GM23248 (cell line): ENCODE measurements around the gene BNIP3. TPM values are rescaled to one million over a fixed set of nuclear protein-coding genes. Genes with fewer than 3 reads are reported as not detected.
"Not testable (repeated sequence)": the region's sequence is repeated elsewhere in the genome, so short reads cannot be mapped to it uniquely, and the experiment has no call there.

Source experiments
- DNase-seq: peaks from one replicate; pipeline ENCODE4 v3.0.0-alpha.2; 2015
- H2AFZ ChIP-seq: fragments of 200-600 bp; sonication (generic); 2 replicates; pipeline ENCODE4 v1.6.1; 2016; ENCODE audit warnings: antibody characterized with exemption
- H3F3A ChIP-seq: fragments of 200-600 bp; sonication (generic); 2 replicates; pipeline ENCODE4 v1.6.1; 2016; ENCODE audit warnings: mild to moderate bottlenecking, antibody characterized with exemption, mixed run types; ENCODE audit not compliant: insufficient read depth
- H3K27ac ChIP-seq: fragments of 200-600 bp; sonication (generic); 2 replicates; pipeline ENCODE4 v1.5.1; 2016; ENCODE audit warnings: mild to moderate bottlenecking
- H3K27me3 ChIP-seq: fragments of 200-600 bp; sonication (generic); replicated peaks from 2 replicates; pipeline ENCODE4 v1.6.1; 2016; ENCODE audit warnings: mild to moderate bottlenecking; ENCODE audit not compliant: insufficient read depth
- H3K36me3 ChIP-seq: fragments of 200-600 bp; sonication (generic); 2 replicates; pipeline ENCODE4 v1.6.1; 2016; ENCODE audit warnings: low read depth, mild to moderate bottlenecking
- H3K4me1 ChIP-seq: fragments of 200-600 bp; sonication (generic); 2 replicates; pipeline ENCODE4 v1.6.1; 2016; ENCODE audit warnings: mild to moderate bottlenecking; ENCODE audit not compliant: insufficient read depth
- H3K4me2 ChIP-seq: fragments of 200-600 bp; sonication (generic); one replicate; pipeline ENCODE4 v1.6.1; 2016; ENCODE audit warnings: mild to moderate bottlenecking; ENCODE audit not compliant: unreplicated experiment
- H3K4me3 ChIP-seq: fragments of 200-600 bp; sonication (generic); 2 replicates; pipeline ENCODE4 v1.5.1; 2016; ENCODE audit warnings: mild to moderate bottlenecking
- H3K79me2 ChIP-seq: fragments of 200-600 bp; sonication (generic); 2 replicates; pipeline ENCODE4 v1.6.1; 2016; ENCODE audit warnings: mild to moderate bottlenecking; ENCODE audit not compliant: insufficient read depth
- H3K9ac ChIP-seq: fragments of 200-600 bp; sonication (generic); 2 replicates; pipeline ENCODE4 v1.6.1; 2016; ENCODE audit warnings: mild to moderate bottlenecking
- H3K9me2 ChIP-seq: fragments of 200-600 bp; sonication (generic); 2 replicates; pipeline ENCODE4 v1.6.1; 2016; ENCODE audit warnings: mixed run types, mild to moderate bottlenecking, moderate library complexity; ENCODE audit not compliant: insufficient read depth
- H3K9me3 ChIP-seq: fragments of 200-600 bp; sonication (generic); one replicate; pipeline ENCODE4 v1.6.1; 2017; ENCODE audit warnings: low read depth
- H4K20me1 ChIP-seq: fragments of 200-600 bp; sonication (generic); 2 replicates; pipeline ENCODE4 v1.6.0; 2016; ENCODE audit not compliant: insufficient read depth
- EZH2 ChIP-seq: fragments of 200-600 bp; sonication (generic); IDR thresholded peaks from 2 replicates; pipeline ENCODE4 v1.6.1; 2018; ENCODE audit warnings: antibody characterized with exemption, mild to moderate bottlenecking; ENCODE audit not compliant: insufficient read depth, poor library complexity, severe bottlenecking
- EZH2phosphoT487 ChIP-seq: fragments of 200-600 bp; sonication (generic); IDR thresholded peaks from 2 replicates; pipeline ENCODE4 v1.6.1; 2018; ENCODE audit warnings: antibody characterized with exemption, moderate library complexity, mild to moderate bottlenecking, low read depth; ENCODE audit not compliant: insufficient read depth
- WGBS, 2 experiments: methylation state at CpG; one replicate each; pipeline ENCODE4 v1.1.6; 2015 to 2017; ENCODE audit warnings: low lambda C conversion rate in 2 of 2, low coverage in 1 of 2; ENCODE audit errors: missing lambda C conversion rate in 2 of 2; 5-methylcytosine and 5-hydroxymethylcytosine counted together
- in situ Hi-C: fragments of 300-500 bp; cut with MboI; formaldehyde crosslinking; loops from 2 replicates; pipeline ENCODE4 v1.15.0; 2020
- polyA plus RNA-seq: library from polyadenylated mRNA; unstranded; fragments of >200 nt; fragmentation: Nextera tagmentation; extraction: Ambion mirVana; gene quantifications from 2 replicates; pipeline ENCODE4 v1.2.1, GENCODE V29; 2016
- total RNA-seq: library from RNA; depleted of rRNA; stranded (reverse); fragments of >200 nt; shearing (Covaris generic); gene quantifications from 2 replicates; pipeline ENCODE4 v1.2.3, GENCODE V29; 2014

BNIP3 gene
- total and polyA plus RNA-seq, 2 experiments from 2014 or later = 370 to 423 TPM

DNA sequence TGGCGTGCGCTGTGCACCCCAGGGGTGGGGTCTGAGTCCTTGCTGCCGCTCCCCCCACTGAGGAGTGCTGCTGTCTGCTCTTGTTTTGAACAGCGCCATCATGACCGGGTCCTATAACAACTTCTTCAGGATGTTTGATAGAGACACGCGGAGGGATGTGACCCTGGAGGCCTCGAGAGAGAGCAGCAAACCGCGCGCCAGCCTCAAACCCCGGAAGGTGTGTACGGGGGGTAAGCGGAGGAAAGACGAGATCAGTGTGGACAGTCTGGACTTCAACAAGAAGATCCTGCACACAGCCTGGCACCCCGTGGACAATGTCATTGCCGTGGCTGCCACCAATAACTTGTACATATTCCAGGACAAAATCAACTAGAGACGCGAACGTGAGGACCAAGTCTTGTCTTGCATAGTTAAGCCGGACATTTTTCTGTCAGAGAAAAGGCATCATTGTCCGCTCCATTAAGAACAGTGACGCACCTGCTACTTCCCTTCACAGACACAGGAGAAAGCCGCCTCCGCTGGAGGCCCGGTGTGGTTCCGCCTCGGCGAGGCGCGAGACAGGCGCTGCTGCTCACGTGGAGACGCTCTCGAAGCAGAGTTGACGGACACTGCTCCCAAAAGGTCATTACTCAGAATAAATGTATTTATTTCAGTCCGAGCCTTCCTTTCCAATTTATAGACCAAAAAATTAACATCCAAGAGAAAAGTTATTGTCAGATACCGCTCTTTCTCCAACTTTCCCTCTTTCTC, 26.0 kb downstream of the BNIP3 start:
- Histone ChIP-seq H3K9me2 (no peaks in the 10 kb centered on the region), H2AFZ (no peak overlapping the region), H3K27me3 (no peaks in the 10 kb centered on the region), H3K79me2 (0 out of 2 replicates have a peak, but pooled peaks cover 3% of the 10 kb centered on the region), H3F3A (no peaks in the 10 kb centered on the region), H3K36me3 (peaks cover 3% of the 10 kb centered on the region; the same call in 1 of the 2 replicates), H3K4me1 (no peaks in the 10 kb centered on the region), H4K20me1 (no peaks in the 10 kb centered on the region), H3K4me3 (no peak overlapping the region), H3K9ac (no peak overlapping the region), H3K9me3 (no peaks in the 10 kb centered on the region), H3K4me2 (no peak overlapping the region), H3K27ac (no peak overlapping the region)
- WGBS, 2 experiments = 98 to 99% methylated on average over 35 to 38 of the region's 38 CpGs
- TF ChIP-seq EZH2 (no peak), EZH2phosphoT487 (no peak)
- no peak for DNase-seq
- in situ Hi-C loops = no loop called here

DNA sequence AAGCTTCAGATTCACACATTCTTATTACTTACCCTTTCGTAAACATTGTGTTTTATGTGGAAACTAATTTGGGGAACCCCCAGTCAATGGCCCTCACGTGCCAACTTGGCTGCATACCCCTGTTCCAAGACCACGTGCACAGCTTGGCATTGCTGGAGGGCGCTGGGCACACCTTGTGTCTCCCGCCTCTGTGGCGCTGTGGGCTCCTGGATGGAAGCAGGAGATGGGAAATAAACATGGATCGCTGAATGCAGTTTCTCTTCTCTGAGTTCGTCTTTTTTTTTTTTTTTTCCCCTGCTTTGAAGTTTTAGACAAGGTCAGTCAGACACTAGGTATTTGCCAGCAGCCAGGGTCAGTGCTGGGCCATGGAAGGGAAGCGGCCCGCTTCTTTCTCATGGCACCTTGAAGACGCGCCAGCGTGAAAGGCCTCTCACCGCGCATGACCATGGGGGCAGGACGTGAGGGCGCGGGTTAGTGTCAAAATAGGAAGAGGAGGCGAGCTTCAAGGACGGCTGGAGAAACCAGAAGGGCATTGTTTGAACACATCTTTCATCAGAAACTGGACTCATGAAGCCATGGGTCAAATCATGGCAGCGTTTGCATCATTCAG, 27.3 kb downstream of the BNIP3 start:
- TF ChIP-seq EZH2phosphoT487 = no peak
- TF ChIP-seq EZH2 = no peak
- in situ Hi-C loops = no loop called here
- Histone ChIP-seq H3K9me3 (no peaks in the 10 kb centered on the region), H3K4me3 (no peak overlapping the region), H3K9ac (no peak overlapping the region), H2AFZ (no peak overlapping the region), H3K36me3 (peaks cover 3% of the 10 kb centered on the region; the same call in 1 of the 2 replicates), H3K4me2 (no peak overlapping the region), H3F3A (no peaks in the 10 kb centered on the region), H4K20me1 (no peaks in the 10 kb centered on the region), H3K27ac (no peak overlapping the region), H3K79me2 (0 out of 2 replicates have a peak, but pooled peaks cover 3% of the 10 kb centered on the region), H3K9me2 (no peaks in the 10 kb centered on the region), H3K27me3 (no peaks in the 10 kb centered on the region), H3K4me1 (no peaks in the 10 kb centered on the region)
- no peak for DNase-seq
- WGBS, 2 experiments = 96 to 97% methylated on average over 21 of the region's 21 CpGs

DNA sequence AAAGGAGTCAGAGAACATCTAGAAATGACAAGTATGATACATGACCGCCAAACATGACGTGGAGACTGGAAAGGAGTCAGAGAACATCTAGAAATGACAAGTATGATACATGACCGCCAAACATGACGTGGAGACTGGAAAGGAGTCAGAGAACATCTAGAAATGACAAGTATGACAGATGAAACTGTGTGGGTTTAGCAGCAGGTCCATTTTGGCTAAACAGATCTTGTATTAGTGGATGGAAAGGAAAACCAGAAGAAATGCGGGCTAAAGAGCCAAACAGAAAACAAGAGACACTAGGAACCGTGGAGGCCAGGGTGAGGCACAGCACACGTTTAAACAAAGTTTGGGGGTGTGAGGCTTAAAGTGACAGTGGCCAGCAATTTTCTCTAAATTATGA, 31.8 kb downstream of the BNIP3 start:
- H3K27ac ChIP-seq, H4K20me1 ChIP-seq, H3K27me3 ChIP-seq, in situ Hi-C loops, H3K79me2 ChIP-seq, H2AFZ ChIP-seq, H3K9me2 ChIP-seq, DNase-seq, H3K9me3 ChIP-seq, H3K9ac ChIP-seq, H3K4me2 ChIP-seq, H3K4me3 ChIP-seq: not testable (repeated sequence)
- Histone ChIP-seq H3F3A (peaks cover 21% of the 10 kb centered on the region), H3K4me1 (peaks cover 23% of the 10 kb centered on the region), H3K36me3 (peaks cover 11% of the 10 kb centered on the region; the same call in 1 of the 2 replicates)
- WGBS, 2 experiments = 88 to 91% methylated on average over 5 of the region's 7 CpGs

DNA sequence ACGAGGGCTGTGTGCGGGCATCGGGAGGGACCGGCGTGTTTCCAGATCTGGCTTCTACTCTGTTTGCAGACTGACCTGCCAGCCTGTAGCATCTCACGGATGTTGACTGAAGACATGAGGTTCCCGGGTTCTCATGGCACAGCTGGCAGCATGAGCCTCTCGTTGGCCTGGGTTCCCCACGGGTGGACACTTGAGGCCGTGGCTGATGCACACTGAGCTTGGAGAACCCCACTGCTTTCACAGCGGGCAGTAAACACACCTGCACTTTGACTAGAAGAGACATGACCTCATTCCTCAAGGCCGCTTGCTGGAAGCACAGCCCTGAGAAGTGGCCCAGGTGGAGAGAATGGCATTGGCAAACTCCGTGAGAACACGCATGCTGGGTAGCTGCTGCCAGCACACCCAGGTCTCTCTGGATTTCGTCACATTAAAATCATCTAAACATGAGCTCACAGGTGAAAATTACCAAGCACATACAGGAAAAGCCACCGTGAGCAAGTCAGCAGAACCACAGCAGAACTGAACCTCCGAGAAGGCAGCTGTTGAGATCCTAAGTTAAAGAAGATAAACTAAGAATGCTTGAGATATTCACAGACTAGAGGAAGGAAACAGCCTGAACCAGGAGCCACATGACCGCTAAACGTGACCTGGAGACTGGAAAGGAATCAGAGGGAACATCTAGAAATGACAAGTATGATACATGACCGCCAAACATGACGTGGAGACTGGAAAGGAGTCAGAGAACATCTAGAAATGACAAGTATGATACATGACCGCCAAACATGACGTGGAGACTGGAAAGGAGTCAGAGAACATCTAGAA, 32.5 kb downstream of the BNIP3 start:
- Histone ChIP-seq H3K9me2 (no peaks in the 10 kb centered on the region), H3K9me3 (no peaks in the 10 kb centered on the region), H3K36me3 (peaks cover 11% of the 10 kb centered on the region; the same call in 1 of the 2 replicates), H3K79me2 (0 out of 2 replicates have a peak, but pooled peaks cover 3% of the 10 kb centered on the region), H3K27ac (no peak overlapping the region), H3K9ac (no peak overlapping the region), H3K27me3 (no peaks in the 10 kb centered on the region), H3K4me1 (peaks cover 23% of the 10 kb centered on the region), H3K4me3 (no peak overlapping the region), H3K4me2 (no peak overlapping the region), H3F3A (peaks cover 21% of the 10 kb centered on the region), H2AFZ (no peak overlapping the region), H4K20me1 (no peaks in the 10 kb centered on the region)
- DNase-seq = no peak
- 91 to 92% methylated on average over 21 to 23 of the region's 23 CpGs for WGBS, 2 experiments
- no peak for TF ChIP-seq EZH2
- no peak for TF ChIP-seq EZH2phosphoT487
- in situ Hi-C loops = no loop called here
